Measurements from ENCODE around the gene PHC2.

Gene PHC2

DNA sequence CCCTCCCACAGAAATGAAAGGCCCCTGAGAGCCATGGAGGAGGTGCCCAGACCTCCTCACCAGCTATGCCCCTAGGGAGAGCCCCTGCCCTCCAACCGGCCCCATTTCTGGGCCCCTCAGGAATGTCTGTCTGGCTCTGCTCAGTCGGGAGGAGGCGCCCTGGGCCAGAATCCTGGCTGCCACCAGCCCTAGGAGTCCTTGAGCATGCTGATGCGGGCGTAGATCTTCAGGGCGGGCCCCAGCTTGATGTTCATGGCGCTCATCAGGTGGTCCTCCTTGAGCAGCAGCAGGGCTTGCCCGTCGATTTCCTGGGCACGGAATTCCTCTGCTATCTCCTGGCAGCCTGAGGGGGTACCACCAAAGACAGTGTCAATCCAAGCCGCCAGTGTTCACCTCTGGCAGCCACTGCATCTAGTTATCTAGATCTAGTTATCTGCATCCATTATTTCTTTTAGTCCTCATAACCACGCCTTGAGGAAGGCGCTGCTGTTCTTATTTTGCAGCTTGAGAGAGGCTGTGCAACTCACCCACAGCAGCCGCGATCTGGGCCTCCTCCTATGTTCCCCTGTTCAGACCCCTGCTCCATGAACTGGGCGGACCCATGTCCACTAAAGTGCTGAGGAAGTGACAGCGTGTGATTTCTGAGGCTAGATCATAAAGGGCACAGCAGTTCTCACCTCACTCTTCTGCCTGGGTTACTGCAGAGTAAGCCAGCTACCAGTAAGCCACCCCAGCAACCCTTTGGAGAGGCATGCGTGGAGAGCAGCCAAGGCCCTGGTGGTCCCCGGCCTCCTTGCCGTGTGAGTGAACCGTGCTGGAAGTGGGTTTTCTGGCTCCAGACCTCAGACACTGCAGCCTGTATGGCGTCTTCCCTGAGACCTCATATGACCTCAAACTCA lies 106.0 kb downstream of the PHC2 start:
- Histone ChIP-seq H3K9ac (ENCODE audit: low read length) (no peak overlapping the region), H3K9me3 (ENCODE audit: insufficient read depth, low read length) (no peaks in the 10 kb centered on the region), H3K27ac (ENCODE audit: low read depth, low read length) (no peak overlapping the region), H4K20me1 (ENCODE audit: low read depth, low read length) (no peaks in the 10 kb centered on the region), H3F3A (ENCODE audit: insufficient read depth) (no peaks in the 10 kb centered on the region), H3K27me3 (ENCODE audit: low read length) (no peaks in the 10 kb centered on the region), H3K79me2 (ENCODE audit: insufficient read depth, low read length) (no peaks in the 10 kb centered on the region), H3K36me3 (ENCODE audit: low read length) (no peaks in the 10 kb centered on the region), H3K9me2 (replicated peaks; ENCODE audit: insufficient read depth, low read length) (no peaks in the 10 kb centered on the region), H2AFZ (ENCODE audit: low read depth, low read length, severe bottlenecking) (no peak overlapping the region), H3K4me3 (ENCODE audit: insufficient read depth, low read length, poor library complexity, severe bottlenecking) (no peak overlapping the region), H3K4me2 (ENCODE audit: low read depth, low read length, poor library complexity, severe bottlenecking) (no peak overlapping the region)
- TF ChIP-seq EZH2phosphoT487 (conservative IDR thresholded peaks at IDR 0.05; ENCODE audit: low read length), result no peak
- TF ChIP-seq, protein P1, sequence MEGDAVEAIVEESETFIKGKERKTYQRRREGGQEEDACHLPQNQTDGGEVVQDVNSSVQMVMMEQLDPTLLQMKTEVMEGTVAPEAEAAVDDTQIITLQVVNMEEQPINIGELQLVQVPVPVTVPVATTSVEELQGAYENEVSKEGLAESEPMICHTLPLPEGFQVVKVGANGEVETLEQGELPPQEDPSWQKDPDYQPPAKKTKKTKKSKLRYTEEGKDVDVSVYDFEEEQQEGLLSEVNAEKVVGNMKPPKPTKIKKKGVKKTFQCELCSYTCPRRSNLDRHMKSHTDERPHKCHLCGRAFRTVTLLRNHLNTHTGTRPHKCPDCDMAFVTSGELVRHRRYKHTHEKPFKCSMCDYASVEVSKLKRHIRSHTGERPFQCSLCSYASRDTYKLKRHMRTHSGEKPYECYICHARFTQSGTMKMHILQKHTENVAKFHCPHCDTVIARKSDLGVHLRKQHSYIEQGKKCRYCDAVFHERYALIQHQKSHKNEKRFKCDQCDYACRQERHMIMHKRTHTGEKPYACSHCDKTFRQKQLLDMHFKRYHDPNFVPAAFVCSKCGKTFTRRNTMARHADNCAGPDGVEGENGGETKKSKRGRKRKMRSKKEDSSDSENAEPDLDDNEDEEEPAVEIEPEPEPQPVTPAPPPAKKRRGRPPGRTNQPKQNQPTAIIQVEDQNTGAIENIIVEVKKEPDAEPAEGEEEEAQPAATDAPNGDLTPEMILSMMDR (IDR thresholded peaks at IDR 0.05; ENCODE audit: insufficient read depth, low read length, poor library complexity, severe bottlenecking), result no peak

DNA sequence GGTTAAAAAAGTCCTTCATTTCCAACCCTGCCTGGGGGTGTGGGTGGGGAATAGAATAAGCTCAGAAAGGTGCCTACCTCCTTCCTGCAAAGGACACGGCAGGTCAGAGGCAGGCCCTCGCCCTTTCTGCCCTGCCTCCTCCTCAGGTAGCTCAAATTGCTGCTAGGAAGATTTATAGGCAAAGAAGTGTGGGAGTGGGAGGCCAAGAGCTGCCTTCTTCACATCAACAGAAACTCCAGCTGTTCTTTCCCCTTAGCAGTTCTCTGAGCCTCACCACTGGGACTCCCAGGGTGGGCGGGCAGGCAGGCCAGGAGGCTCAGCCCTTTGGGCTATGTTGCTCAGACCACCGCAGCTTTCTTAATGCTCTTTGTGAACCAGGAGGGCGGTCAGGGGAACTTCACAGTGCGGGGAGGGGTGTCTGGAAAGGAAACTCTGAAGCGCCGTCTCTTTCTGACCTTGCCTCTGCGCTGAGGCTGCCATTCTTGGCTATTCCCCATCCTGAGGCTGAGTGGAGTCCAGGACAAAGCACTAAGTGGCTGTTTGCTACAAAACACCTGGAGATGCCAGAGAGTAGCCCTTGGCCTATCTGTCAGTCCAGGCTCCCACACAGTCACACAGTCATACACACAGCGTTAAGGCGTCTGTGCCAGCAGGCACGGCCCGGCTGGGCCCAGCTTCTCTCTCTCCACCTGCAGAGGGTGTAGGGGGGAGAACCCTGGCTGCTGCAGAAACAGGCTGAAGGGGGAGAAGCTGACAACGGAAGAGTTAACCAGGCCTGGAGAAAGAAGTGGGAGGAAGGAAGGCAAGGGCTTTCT lies 107.0 kb downstream of the PHC2 start:
- Histone ChIP-seq H4K20me1 (ENCODE audit: low read depth, low read length) (no peaks in the 10 kb centered on the region), H3K79me2 (ENCODE audit: insufficient read depth, low read length) (no peaks in the 10 kb centered on the region), H2AFZ (ENCODE audit: low read depth, low read length, severe bottlenecking) (no peak overlapping the region), H3F3A (ENCODE audit: insufficient read depth) (no peaks in the 10 kb centered on the region), H3K4me3 (ENCODE audit: insufficient read depth, low read length, poor library complexity, severe bottlenecking) (no peak overlapping the region), H3K9ac (ENCODE audit: low read length) (no peak overlapping the region), H3K9me3 (ENCODE audit: insufficient read depth, low read length) (no peaks in the 10 kb centered on the region), H3K4me2 (ENCODE audit: low read depth, low read length, poor library complexity, severe bottlenecking) (no peak overlapping the region), H3K9me2 (replicated peaks; ENCODE audit: insufficient read depth, low read length) (no peaks in the 10 kb centered on the region), H3K27ac (ENCODE audit: low read depth, low read length) (no peak overlapping the region), H3K36me3 (ENCODE audit: low read length) (no peaks in the 10 kb centered on the region), H3K27me3 (ENCODE audit: low read length) (no peaks in the 10 kb centered on the region)
- TF ChIP-seq, protein P1 (IDR thresholded peaks at IDR 0.05; ENCODE audit: insufficient read depth, low read length, poor library complexity, severe bottlenecking), result no peak
- no peak for TF ChIP-seq EZH2phosphoT487 (conservative IDR thresholded peaks at IDR 0.05; ENCODE audit: low read length)

DNA sequence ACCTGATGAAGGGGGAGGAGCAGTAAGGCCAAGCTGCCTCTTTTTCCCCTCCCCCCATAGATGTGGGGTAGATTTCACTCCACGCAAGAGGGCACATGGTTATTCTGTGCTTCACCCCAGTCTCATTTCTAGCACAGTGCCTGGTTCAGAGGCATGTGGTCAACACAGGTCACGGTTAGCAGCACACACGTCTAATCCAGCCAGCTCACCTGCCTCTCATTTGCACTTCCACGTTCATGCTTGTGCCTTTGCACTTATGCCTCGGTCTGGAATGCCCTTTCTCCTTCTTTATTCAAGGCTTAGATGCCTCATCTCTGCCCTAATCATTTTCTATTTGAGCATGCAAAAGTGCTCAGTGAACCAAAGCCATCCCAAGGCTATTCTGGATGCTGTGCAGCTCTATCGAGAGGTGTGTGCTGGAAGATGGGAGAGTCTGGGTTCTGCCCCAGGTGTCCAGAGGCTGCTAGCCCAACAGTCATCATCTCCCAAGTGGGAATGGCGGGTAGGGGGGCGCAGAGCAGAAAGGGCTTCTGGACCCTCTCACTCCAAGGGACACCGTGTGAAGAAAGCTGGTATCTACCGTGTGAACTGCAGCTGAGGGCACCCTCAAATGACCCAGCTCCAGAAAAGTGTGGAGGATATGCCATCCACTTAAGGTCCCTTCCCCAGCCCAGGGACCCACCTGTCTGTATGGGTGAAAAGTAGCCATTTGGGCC lies 107.9 kb downstream of the PHC2 start:
- Histone ChIP-seq H3K27ac (ENCODE audit: low read depth, low read length) (no peak overlapping the region), H3K9ac (ENCODE audit: low read length) (no peak overlapping the region), H3K79me2 (ENCODE audit: insufficient read depth, low read length) (no peaks in the 10 kb centered on the region), H3K4me3 (ENCODE audit: insufficient read depth, low read length, poor library complexity, severe bottlenecking) (no peak overlapping the region), H3K4me2 (ENCODE audit: low read depth, low read length, poor library complexity, severe bottlenecking) (no peak overlapping the region), H3K9me2 (replicated peaks; ENCODE audit: insufficient read depth, low read length) (no peaks in the 10 kb centered on the region), H2AFZ (ENCODE audit: low read depth, low read length, severe bottlenecking) (no peak overlapping the region), H3F3A (ENCODE audit: insufficient read depth) (no peaks in the 10 kb centered on the region), H4K20me1 (ENCODE audit: low read depth, low read length) (no peaks in the 10 kb centered on the region), H3K36me3 (ENCODE audit: low read length) (no peaks in the 10 kb centered on the region), H3K27me3 (ENCODE audit: low read length) (no peaks in the 10 kb centered on the region), H3K9me3 (ENCODE audit: insufficient read depth, low read length) (no peaks in the 10 kb centered on the region)
- TF ChIP-seq EZH2phosphoT487 (conservative IDR thresholded peaks at IDR 0.05; ENCODE audit: low read length), result no peak
- TF ChIP-seq, protein P1 (IDR thresholded peaks at IDR 0.05; ENCODE audit: insufficient read depth, low read length, poor library complexity, severe bottlenecking), result no peak
